GM18511 (cell line): ENCODE data around the gene LAMA5.

Source experiments
- ATAC-seq: cut with Tn5 transposase; IDR thresholded peaks from one replicate; pipeline ENCODE4 v1.9.1; 2021; ENCODE audit warnings: mild to moderate bottlenecking, moderate library complexity; ENCODE audit not compliant: unreplicated experiment

The LAMA5 gene

DNA sequence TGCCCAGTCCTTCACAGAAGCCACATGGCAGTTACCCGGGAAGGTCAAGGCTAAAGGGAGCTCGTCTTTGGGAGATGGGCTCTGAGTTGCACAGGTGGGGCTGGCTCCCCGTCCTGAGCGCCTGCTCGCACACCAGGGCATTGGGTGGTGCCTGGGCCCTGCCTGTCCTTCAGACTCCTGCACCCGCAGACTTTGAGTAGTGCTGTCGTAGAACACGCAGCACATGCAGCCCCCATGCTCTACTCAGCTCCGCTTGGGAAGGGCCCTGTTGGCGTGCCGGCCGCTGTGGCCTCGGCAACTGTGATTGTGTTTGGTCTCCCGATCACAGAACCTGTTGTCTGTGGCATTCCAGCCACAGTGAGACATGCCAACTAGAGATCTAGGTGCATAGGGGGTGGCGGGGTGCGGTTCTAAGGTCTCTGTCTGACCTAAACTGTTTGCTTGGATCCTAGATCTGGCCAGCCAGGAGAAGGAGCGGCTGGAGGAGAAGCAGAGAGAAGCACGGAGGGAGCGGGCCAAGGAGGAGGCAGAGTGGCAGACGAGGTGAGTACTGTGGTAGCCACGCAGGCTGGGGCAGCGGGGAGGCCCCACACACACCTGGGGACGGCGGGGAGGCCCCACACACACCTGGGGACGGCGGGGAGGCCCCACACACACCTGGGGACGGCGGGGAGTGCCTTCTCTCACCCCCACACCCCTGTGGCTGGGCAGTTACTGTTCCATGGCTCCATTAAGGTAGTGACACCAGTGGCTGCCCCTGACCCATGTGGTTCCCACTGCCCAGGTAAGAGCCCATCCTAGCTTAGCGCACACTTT, 75.7 kb downstream of the LAMA5 start:
- ATAC-seq: no peak

DNA sequence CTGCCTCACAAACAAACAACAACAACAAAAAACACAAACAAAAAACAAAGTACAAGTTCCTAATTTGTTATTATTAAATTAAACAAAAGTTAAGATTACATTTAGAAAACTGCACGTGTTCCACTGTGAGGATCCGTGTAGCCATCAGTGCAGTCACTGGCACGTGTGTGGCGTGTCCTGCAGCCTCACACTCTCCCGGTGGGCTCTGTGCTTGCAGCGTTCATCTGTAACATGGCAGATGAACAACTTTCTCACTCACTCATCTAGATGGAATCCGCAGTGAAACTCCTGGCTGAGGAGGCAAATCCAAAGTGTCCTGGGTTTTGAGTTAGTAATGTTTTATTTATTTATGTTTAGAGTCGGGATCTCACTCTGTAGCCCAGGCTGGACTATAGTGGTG, 77.2 kb downstream of the LAMA5 start:
- ATAC-seq: no peak

GRCh38 chr20:62289131-62289530, 78.0 kb downstream of the LAMA5 start:
- ATAC-seq: no peak

- ATAC-seq: no peak
These were observed 78.5 kb downstream of the LAMA5 start for GRCh38 chr20:62288535-62289105.

DNA sequence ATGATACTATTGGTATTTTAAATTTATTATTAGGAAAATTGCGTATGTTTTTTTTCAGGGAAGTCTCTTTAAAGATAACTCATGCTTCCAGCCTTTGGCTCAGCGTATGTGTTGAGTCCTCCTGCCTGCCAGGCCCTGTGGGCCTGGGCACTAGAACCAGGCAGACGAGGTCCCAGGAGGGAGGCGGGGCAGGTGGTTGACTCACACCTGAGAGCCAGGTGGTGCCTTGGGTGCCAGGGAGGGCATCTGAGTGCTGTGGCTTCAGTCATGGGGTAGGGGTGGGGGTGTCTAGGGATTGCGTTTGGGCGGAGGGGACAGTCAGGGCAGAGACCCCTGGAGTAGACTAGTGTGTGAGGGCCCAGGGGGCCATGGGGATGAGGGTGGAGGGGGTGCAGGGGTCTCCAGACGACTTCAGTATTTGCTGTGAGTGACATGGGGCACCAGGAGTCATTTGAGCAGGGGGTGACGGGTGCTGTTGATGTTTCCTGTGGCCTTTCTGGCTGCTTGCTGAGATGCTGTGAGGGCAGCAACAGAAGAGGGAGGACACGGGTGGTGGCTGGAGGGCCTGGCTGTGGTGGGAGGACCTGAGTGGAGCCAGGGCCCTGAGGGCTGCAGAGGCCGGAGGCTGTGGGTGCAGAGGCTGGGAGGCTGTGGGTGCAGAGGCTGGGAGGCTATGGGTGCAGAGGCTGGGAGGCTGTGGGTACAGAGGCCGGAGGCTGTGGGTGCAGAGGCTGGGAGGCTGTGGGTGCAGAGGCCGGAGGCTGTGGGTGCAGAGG, 79.2 kb downstream of the LAMA5 start:
- no peak for ATAC-seq

- no peak for ATAC-seq
These were observed 80.0 kb downstream of the LAMA5 start for GRCh38 chr20:62287129-62287528.

GRCh38 chr20:62286493-62287064, 80.5 kb downstream of the LAMA5 start:
- no peak for ATAC-seq

DNA sequence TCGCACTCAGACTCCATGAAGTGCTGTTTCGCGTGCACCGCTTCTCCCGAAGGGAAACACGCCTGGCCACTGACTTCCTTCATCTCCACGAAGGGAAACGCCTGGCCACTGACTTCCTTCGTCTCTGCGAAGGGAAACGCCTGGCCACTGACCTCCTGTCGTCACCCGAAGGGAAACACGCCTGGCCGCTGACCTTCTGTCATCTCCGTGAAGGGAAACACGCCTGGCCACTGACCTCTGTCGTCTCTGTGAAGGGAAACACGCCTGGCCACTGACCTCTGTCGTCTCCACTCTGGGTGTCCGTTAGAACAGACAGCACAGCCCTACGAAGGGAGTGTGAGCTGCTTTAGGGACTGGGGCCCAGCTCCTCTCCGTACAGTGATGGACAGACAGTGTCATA, 81.4 kb downstream of the LAMA5 start:
- no peak for ATAC-seq

DNA sequence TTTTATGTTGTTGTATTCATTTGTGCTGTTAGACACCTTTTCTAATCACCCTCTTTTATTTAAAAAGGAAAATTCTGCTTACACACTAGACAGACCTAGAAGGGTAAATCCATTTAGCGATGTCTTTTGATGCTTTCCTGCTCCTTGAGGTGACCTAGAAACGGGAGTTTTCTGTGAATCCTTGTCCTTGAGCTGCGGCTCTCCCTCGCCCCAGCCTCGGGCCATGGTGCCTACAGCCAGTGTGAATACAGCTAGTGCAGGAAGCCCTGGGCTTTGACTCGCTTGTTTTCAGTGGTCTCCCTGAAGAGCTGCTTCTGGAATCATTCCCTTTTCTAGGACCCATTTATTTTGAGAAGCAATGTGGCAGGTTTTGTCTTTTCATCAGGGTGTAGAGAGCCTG, 82.0 kb downstream of the LAMA5 start:
- no peak for ATAC-seq

DNA sequence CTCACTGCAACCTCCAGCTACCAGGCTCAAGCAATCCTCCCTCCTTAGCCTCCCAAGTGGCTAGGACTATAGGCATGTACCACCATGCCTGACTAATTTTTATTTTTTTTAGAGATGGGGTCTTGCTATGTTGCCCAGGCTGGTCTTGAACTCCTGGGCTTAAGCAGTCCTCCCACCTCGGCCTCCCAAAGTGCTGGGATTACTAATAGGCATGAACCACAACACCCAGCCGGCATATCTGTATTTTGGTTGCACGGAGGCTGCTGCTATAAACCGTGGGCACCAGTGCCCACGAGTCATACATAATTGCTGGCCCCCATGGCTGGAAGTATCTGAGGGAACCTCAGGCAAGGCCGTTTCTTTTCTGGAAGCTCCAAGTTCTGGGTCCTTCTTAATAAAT, 82.7 kb downstream of the LAMA5 start:
- ATAC-seq: no peak

DNA sequence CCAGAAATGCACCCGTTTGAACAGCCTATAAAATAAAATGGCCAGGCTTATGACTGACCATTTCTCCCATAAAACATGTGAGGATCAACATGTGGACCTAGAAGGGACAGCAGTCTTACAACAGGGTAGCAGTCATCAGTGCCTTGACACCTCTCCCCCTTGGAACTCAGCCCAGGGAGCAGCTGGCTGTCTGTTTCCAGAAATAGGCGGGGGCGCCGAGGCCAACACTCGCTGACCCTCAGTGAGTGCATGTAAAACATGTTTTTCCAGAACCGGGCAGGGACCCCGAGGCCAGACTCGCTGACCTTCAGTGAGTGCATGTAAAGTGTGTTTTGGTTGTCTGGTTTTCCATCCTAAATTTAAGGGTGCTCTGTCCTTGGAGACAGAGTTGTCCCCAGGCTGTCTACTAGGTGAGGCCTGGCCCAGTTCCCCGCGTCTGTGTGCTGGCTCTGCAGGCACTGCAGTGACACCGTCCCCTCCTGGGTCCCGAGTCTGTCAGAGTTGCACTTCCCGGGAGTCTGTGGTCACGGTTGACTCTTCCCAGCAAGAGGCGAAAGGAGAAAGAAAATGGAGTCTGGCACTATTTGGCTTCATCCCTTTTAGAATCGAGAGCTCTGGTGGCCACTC, 84.1 kb downstream of the LAMA5 start:
- ATAC-seq: no peak

- ATAC-seq: no peak
These were observed 85.0 kb downstream of the LAMA5 start for GRCh38 chr20:62282103-62282502.

GRCh38 chr20:62281161-62281933, 85.8 kb downstream of the LAMA5 start:
- no peak for ATAC-seq

DNA sequence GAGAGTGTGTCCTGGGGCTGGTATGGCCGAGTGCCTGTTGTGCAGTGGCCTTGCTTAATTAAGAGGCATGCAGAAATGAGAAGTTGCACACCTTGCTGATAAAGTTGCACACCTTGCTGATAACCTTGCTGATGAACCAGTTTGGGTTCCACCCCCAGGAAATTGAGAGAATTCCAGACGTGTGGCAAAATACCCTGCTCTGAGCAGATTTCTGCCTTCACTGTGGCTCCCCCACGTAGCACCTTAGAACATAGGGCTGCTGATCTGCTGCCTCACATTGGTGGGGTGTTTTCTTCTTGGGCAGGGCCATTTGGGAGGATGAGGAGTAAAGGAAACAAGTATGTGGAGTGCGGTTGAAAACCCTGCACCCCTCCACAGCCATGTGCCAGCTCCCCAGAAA, 86.8 kb downstream of the LAMA5 start:
- no peak for ATAC-seq

GRCh38 chr20:62277253-62277652, 89.9 kb downstream of the LAMA5 start:
- no peak for ATAC-seq

GRCh38 chr20:62276439-62276838, 90.7 kb downstream of the LAMA5 start:
- no peak for ATAC-seq

DNA sequence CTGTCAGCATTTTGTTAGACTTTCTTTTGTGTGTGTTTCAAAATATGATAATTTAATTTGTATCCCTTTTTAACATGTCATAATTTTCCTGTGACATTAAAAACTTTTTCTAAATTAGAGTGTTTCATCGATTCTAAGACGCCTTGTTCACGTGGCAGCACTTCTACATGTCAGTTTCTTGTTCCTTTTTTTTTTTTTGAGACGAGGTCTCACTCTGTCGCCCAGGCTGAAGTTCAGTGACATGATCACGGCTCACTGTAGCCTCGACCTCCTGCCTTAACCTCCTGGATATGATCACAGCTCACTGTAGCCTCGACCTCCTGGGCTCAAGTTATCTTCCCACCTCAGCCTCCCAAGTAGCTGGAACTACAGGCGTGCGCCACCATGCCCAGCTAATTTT, 91.9 kb downstream of the LAMA5 start:
- no peak for ATAC-seq

DNA sequence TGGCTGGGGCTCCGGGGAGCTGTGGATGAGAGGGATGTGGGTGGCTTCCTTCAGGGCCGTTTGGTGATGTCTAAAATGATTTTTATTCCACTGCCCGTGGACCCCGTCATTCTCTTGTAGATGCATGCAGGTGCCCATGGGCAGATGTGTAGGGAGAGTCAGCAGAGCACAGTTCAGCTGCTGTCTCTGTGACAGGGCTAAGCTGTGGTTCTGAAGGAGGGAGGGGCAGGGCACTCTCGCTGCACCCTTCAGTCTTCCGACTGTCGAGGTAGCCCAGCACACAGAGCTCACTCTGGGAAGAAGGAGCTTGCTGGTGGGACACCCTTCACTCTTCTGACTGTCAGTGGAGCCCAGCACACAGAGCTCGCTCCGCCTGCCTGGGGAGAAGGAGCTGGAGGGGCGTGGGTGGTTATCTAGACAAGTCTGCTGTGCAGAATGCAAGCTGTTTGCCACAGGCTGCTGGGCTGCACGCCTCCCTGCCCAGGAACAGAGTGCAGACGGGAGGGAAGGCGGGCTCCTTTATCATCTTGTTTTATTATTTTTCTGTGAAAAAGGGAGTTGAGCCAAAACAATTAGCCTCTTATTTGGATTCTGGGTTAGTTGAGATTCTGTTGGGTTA, 92.7 kb downstream of the LAMA5 start:
- peak; percentile 66 for ATAC-seq

- no peak for ATAC-seq
These were observed 93.7 kb downstream of the LAMA5 start for GRCh38 chr20:62273416-62273815.

GRCh38 chr20:62272200-62272599, 94.9 kb downstream of the LAMA5 start:
- no peak for ATAC-seq
